CD1c-positive myeloid dendritic cell (primary cell): ENCODE measurements around the gene NAT9.

Source experiments
- DNase-seq: peaks from one replicate; pipeline ENCODE4 v3.0.0-alpha.2; 2016; ENCODE audit errors: extremely low spot score

Gene NAT9

DNA sequence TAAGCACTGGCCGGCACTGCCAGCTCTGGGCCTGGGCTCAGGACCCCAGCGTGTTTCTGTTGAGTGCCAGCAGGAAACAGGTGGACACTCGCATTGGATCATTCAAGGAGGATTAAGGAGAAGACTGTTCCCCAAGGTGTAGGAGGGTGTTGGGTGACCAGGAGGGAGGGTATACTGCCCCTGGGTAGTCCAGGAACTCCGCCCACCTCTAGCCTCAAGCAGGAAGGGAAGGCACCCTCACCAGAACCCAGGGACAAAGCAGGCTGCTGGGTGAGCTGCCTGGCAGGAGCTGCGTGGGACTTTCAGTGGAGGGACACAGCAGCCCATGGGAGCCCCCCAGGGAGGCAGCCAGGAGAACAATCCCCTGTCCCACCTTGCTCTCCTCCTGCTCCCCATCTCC lies 46.8 kb downstream of the NAT9 start:
- no peak for DNase-seq

DNA sequence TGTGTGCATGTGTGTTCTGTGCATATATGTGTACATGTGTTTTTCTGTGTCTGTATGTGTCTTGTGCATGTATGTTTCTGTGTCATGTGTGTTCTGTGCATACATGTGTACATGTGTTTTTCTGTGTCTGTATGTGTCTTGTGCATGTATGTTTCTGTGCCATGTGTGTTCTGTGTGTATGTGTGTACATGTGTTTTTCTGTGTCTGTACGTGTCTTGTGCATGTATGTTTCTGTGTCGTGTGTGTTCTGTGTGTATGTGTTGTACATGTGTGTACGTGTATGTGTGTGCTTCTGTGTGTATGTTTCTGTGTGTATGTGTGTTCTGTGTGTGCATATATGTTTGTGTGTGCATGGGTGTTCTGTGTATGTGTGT lies 47.5 kb downstream of the NAT9 start:
- no peak for DNase-seq

DNA sequence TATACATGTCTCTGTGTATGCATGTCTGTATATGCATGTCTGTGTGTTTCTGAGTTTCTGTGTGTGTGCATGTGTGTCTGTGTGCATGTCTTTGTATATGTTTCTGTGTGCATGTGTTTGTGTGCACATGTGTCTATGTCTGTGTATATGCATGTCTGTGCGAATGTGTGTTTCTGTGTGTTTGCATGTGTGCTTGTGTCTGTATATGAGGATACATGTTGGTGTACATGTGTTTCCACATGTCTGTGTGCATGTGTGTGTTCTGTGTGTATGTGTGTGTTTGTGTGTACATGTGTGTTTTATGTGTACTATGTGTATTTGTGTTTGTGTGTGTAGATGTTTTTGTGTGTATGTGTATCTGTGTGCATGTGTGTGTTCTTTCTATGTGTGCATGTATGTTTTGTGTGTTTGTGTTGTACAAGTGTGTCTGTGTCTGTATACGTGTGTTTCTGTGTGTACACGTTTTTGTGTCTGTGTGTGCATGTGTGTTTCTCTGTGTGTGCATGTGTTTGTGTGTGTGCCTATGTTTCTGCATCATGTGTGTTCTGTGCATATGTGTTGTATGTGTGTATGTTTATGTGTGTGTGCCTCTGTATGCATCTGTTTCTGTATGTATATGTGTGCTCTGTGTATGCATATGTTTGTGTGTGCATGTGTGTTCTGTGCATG lies 48.0 kb downstream of the NAT9 start:
- no peak for DNase-seq

DNA sequence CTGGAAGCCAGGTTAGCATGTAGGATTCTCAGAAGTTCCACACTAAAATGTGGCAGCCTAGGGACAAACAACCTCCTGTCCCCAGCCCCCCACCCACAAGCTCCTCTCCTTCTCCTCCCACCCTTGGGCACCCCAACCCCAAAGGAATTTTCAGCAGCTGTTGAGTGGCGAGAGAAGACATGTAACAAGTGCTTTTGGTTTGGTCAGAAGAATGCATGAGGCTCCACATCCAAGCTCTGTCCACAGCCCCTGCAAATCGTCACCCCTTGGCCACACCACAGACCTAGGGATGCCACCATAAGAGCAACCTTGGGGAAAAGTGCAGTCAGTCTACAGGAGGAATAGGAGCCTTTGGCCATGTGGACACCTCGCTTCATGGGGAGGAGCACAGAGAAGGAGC lies 51.0 kb downstream of the NAT9 start:
- no peak for DNase-seq

GRCh38 chr17:74723891-74724290 lies 52.3 kb downstream of the NAT9 start:
- DNase-seq = no peak

DNA sequence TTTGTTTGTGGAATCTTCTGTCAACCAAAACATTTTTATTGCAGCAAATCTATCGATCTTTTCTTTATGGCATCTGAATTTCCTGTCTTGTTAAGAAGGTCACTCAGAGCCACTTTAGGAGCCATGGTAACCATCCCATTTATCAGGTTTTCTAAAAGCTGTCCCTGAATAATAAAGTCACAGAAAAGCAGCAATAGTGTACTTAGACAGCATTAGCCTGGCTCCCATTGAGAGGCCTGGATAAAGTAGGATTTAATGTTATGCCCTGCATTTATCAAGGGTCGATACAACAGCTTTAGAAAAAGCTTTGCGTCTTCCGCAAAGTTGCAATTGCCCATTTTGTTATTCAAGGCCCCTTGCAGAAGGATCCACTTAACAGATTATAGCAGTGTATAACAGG lies 53.4 kb downstream of the NAT9 start:
- no peak for DNase-seq
